ENCODE measurements around the gene LCOR. TPM values are rescaled to one million over a fixed set of nuclear protein-coding genes. Genes with fewer than 3 reads are reported as not detected.

LCOR gene
- total and polyA plus RNA-seq, 9 of the 15 experiments (the other 6 are each of a cell fraction or from before 2014, with no cell fraction given), result 3.6 to 25.2 (median 14.4) TPM

DNA sequence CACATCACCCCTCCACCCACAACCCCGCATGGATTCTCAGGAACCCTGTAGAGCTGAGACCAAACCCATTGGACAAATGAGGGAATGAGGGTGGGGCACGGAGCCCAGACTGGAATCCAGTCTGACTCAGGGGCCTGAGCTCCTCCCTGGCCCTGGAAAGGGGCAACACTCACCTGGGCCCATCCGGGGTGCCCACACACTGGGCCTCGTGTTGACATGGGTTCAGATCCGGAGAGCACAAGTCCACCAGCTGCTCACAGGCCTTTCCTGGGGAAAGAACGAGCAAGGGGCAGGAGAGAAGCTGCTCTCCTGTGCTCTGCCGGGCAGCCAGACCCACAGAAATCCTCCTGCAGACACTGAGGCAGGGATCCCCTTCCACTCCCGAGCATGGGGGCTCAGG lies 181.5 kb downstream of the LCOR start (continued):
- TF ChIP-seq HBP1 (CRISPR knock-in tag; IDR thresholded peaks at IDR 0.05) (no peak), HDAC6 (IDR thresholded peaks at IDR 0.05; ENCODE audit: low read depth, low read length) (no peak), ZNF239 (CRISPR knock-in tag; IDR thresholded peaks at IDR 0.05) (no peak), MTA2 (IDR thresholded peaks at IDR 0.05; ENCODE audit: low read depth) (no peak), ZNF311 (CRISPR knock-in tag; IDR thresholded peaks at IDR 0.05) (no peak), ZNF184 (CRISPR knock-in tag; IDR thresholded peaks at IDR 0.05) (no peak), ILF3 (IDR thresholded peaks at IDR 0.05; ENCODE audit: borderline replicate concordance) (no peak), HMGXB4 (CRISPR knock-in tag; IDR thresholded peaks at IDR 0.05) (no peak), E2F3 (CRISPR knock-in tag; IDR thresholded peaks at IDR 0.05) (no peak), ZSCAN29 (IDR thresholded peaks at IDR 0.05) (no peak), GTF2A2 (tag; IDR thresholded peaks at IDR 0.05) (no peak), ZNF830 (CRISPR knock-in tag; IDR thresholded peaks at IDR 0.05) (no peak), MEIS2 (IDR thresholded peaks at IDR 0.05; ENCODE audit: partially characterized antibody) (no peak)
